Spinal cord (tissue), 10 donors: ENCODE results near the gene ADORA1. TPM values are rescaled to one million over a fixed set of nuclear protein-coding genes. Genes with fewer than 3 reads are reported as not detected.

ENCODE experiments used
- DNase-seq, 6 donors: peaks; one replicate each; pipeline versions ENCODE4 v3.0.0 to v3.0.0-alpha.2; 2013 to 2015; ENCODE audit warnings: low spot score in 6 of 6, low read depth in 4 of 6
- H3K27ac ChIP-seq: one replicate; pipeline ENCODE4 v1.5.1; 2013; ENCODE audit warnings: low read depth, low read length, control low read depth
- H3K27me3 ChIP-seq: one replicate; pipeline ENCODE4 v1.6.1; 2013; ENCODE audit warnings: low read length; ENCODE audit not compliant: control insufficient read depth, insufficient read depth
- H3K36me3 ChIP-seq: one replicate; pipeline ENCODE4 v1.6.1; 2013; ENCODE audit warnings: low read length; ENCODE audit not compliant: control insufficient read depth, insufficient read depth
- H3K4me1 ChIP-seq: one replicate; pipeline ENCODE4 v1.6.1; 2013; ENCODE audit warnings: low read length; ENCODE audit not compliant: control insufficient read depth, insufficient read depth
- H3K4me3 ChIP-seq: one replicate; pipeline ENCODE4 v1.5.1; 2013; ENCODE audit warnings: low read depth, low read length, control low read depth
- H3K9me3 ChIP-seq: one replicate; pipeline ENCODE4 v1.6.1; 2013; ENCODE audit warnings: low read length; ENCODE audit not compliant: control insufficient read depth, insufficient read depth
- WGBS: methylation state at CpG from one replicate; pipeline ENCODE4 v1.1.5; 2013; ENCODE audit warnings: missing lambda C conversion rate; ENCODE audit not compliant: insufficient coverage; 5-methylcytosine and 5-hydroxymethylcytosine counted together
- polyA plus RNA-seq, 2 donors: library from polyadenylated mRNA; unstranded; fragments of 120-200 nt; gene quantifications; one replicate each; pipeline ENCODE4 v1.2.1, GENCODE V29; 2013; ENCODE audit not compliant: insufficient read length in 2 of 2
- total RNA-seq, 2 donors: library from RNA; depleted of rRNA in 1 of 2; stranded (reverse); fragments of 120-200 nt in 1 of 2; fragments of >200 nt in 1 of 2; gene quantifications; one replicate each; pipeline versions ENCODE4 v1.2.3 to v1.2.4, GENCODE V29; 2013 to 2014
- donor health status: healthy.

The ADORA1 gene
- total and polyA plus RNA-seq, 4 donors: 3.1 to 29.7 (median 20.2) TPM

DNA sequence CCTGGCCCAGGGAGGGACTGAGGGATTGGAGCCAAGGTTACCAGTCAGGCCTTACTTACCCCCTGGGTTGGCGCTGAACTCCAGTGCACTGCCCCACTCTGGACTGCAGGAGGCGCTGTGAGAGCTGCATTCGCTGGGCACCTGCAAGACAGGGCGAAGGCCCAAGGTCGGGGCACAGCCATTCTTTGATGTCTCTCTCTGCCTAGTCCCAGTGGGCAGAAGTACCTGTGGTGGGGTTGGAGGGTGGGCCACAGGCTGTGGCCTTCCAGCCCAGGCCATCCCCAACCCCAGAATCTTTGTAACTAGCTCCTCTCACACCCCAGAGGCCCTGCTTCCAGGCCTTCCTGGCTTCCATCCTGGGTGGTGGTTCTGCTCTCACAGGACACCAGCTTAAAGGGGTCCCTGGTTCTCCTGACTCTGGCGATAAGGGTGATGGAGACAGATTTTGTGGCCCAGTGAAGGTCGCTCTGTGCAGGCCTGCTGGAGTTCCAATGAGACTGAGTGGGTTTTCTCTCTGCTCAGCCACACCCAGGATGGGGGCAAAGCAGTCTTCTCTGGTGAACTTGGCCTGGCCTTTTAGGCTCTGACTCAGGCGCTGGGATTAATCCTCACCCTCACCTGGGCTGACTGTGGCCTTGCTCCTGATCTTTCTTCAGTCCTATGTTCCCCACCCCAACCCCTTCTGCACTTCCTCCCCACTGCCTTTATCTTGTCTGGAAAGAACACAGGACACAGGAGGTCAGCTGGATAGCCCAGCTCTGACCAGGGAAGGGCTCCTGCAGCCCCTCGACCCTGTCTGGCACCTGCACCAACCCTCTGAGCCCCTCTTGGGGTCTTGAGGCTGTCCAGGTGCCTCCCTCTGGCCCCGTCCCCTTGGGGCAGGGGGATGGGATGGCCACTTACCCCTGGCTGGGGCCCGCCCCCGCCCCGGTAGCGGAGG lies 42.7 kb upstream of the ADORA1 start:
- Histone ChIP-seq H3K4me3 (no peak overlapping the region), H3K36me3 (peaks cover 9% of the 10 kb centered on the region), H3K27ac (no peak overlapping the region), H3K9me3 (no peaks in the 10 kb centered on the region), H3K27me3 (no peaks in the 10 kb centered on the region), H3K4me1 (peaks cover 18% of the 10 kb centered on the region)
- WGBS: 90% methylated on average over 12 of the region's 14 CpGs
- DNase-seq: no peak

GRCh38 chr1:203085528-203086406 lies 41.8 kb upstream of the ADORA1 start, which contains the start of gene MYOG:
Gene MYOG, minus strand, starts transcription at chr1:203086012. Its CDS starts 51 bp downstream, at chr1:203085961.
- H3K4me1 ChIP-seq: peaks cover 25% of the 10 kb centered on the region
- no peaks in the 10 kb centered on the region for H3K9me3 ChIP-seq
- 95% methylated on average over 19 of the region's 36 CpGs for WGBS
- no peak within 1 kb of the TSS for H3K4me3 ChIP-seq
- H3K27me3 ChIP-seq: no peaks in the 10 kb centered on the region
- H3K36me3 ChIP-seq: peaks cover 9% of the 10 kb centered on the region
- no peak within 1 kb of the TSS for H3K27ac ChIP-seq
- DNase-seq: peak in 1 of 6 donors; percentile 8

- H3K4me3 ChIP-seq: no peak overlapping the region
- WGBS: 88% methylated on average over 10 of the region's 11 CpGs
- DNase-seq: no peak
- H3K4me1 ChIP-seq: peaks cover 27% of the 10 kb centered on the region
- H3K27ac ChIP-seq: no peak overlapping the region
- H3K27me3 ChIP-seq: no peaks in the 10 kb centered on the region
- H3K9me3 ChIP-seq: no peaks in the 10 kb centered on the region
- peaks cover 9% of the 10 kb centered on the region for H3K36me3 ChIP-seq
These were observed 40.3 kb upstream of the ADORA1 start for GRCh38 chr1:203086992-203087763.

DNA sequence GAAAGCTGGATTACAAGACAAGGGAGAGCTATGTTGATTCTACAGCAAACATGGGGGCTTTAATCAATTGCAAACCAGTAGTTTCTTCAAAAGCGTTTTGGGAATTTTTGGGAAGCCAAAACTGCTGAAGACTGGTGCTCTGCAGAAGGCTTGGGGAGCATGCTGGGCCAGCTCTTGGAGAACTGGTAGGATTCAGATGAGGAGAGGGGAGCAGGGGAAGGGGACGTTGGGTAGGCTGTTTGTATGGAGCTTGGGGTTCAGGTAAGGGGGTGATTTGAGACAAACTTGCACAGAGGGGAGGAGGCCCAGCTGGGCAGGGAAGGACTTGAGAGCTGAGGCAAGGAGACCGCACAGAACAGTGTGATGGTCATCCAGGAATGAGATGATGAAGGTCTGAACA lies 39.1 kb upstream of the ADORA1 start:
- Histone ChIP-seq H3K4me3 (no peak overlapping the region), H3K9me3 (no peaks in the 10 kb centered on the region), H3K27me3 (no peaks in the 10 kb centered on the region), H3K4me1 (peaks cover 24% of the 10 kb centered on the region), H3K36me3 (peaks cover 9% of the 10 kb centered on the region), H3K27ac (no peak overlapping the region)
- WGBS: 95% methylated on average over 3 of the region's 3 CpGs
- DNase-seq: no peak

- no peak overlapping the region for H3K4me3 ChIP-seq
- no peak for DNase-seq
- H3K36me3 ChIP-seq: peaks cover 9% of the 10 kb centered on the region
- H3K9me3 ChIP-seq: no peaks in the 10 kb centered on the region
- H3K4me1 ChIP-seq: peaks cover 24% of the 10 kb centered on the region
- no peak overlapping the region for H3K27ac ChIP-seq
- no peaks in the 10 kb centered on the region for H3K27me3 ChIP-seq
- 94% methylated on average over 3 of the region's 7 CpGs for WGBS
These were observed 38.4 kb upstream of the ADORA1 start for GRCh38 chr1:203089001-203089650.

GRCh38 chr1:203089651-203090045 lies 37.9 kb upstream of the ADORA1 start:
- no peaks in the 10 kb centered on the region for H3K9me3 ChIP-seq
- H3K27me3 ChIP-seq: no peaks in the 10 kb centered on the region
- DNase-seq: peak in 4 of 6 donors; percentile 17 to 79 (median 37)
- WGBS: 26% methylated on average over 7 of the region's 7 CpGs
- H3K4me3 ChIP-seq: no peak overlapping the region
- no peak overlapping the region for H3K27ac ChIP-seq
- peaks cover 24% of the 10 kb centered on the region for H3K4me1 ChIP-seq
- peaks cover 7% of the 10 kb centered on the region for H3K36me3 ChIP-seq

DNA sequence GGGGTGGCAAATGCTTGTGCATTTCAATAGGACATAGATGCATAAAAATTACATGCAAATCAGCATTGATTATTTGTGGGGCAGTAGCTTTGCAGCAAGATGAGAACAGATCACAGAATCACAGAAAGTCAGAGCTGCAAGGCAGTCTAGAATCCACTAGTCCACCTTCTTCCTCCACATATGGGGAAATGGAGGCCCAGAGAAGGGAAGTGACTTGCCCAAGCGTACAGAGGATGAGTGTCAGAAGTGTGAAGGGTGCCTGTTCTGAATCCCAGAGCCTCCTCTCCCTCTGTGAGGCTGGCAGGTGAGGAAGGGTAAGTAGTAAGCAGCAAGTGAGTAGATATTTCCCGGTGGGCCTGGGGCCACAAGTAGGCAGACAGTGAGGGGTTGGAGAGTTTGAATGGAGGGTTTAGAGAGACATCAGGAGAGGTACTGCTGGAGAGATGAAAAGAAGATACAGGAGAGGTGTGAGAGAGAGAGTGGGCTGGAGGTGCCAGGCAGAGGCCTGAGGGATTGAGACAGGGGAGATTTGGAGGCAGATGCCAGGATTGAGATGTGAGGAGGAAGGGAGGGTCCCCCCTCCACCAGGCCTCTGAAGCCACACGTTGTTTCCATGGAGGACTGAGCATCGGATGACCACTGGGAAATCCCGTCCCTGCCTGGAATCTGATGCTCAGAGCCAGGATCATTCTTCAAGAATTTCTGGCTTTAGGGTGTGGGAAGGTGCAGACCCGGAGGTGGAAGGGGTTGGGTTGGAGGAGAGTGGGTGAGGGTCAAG lies 36.9 kb upstream of the ADORA1 start:
- Histone ChIP-seq H3K4me3 (no peak overlapping the region), H3K27ac (no peak overlapping the region), H3K9me3 (peaks cover 7% of the 10 kb centered on the region), H3K36me3 (peaks cover 1% of the 10 kb centered on the region), H3K4me1 (peaks cover 24% of the 10 kb centered on the region), H3K27me3 (no peaks in the 10 kb centered on the region)
- 74% methylated on average over 6 of the region's 6 CpGs for WGBS
- no peak for DNase-seq

DNA sequence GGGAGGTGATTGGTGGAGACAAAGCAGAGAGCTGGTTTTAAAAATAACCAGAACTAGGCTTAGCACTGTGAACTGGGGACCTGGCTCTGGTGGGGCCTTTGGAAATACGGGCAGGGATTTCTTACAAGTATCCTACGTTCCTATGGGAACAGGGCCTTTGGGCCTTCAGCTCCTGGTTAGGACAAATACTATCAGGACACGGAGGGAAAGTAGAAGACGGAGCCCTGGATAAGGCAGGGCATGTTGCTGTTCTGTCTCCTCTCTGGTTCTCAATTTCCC lies 36.4 kb upstream of the ADORA1 start:
- no peaks in the 10 kb centered on the region for H3K36me3 ChIP-seq
- H3K27me3 ChIP-seq: no peaks in the 10 kb centered on the region
- WGBS: 76% methylated on average over 2 of the region's 4 CpGs
- H3K4me3 ChIP-seq: no peak overlapping the region
- H3K9me3 ChIP-seq: peaks cover 8% of the 10 kb centered on the region
- peaks cover 19% of the 10 kb centered on the region for H3K4me1 ChIP-seq
- DNase-seq: no peak
- H3K27ac ChIP-seq: no peak overlapping the region
